GM20000 (cell line): ENCODE data around the gene DNAJC7.

Experiments
- DNase-seq: peaks from one replicate; pipeline ENCODE4 v3.0.0; 2012; ENCODE audit warnings: low spot score
- TF ChIP-seq, protein P1 (sequence below): IDR thresholded peaks from 2 replicates; pipeline ENCODE4 v1.5.1; 2012; ENCODE audit warnings: mild to moderate bottlenecking, control low read depth; ENCODE audit errors: extremely low read depth, missing control alignments

The DNAJC7 gene

GRCh38 chr17:42058063-42058462 lies 40.8 kb upstream of the DNAJC7 start:
- DNase-seq = no peak
- TF ChIP-seq, protein P1, sequence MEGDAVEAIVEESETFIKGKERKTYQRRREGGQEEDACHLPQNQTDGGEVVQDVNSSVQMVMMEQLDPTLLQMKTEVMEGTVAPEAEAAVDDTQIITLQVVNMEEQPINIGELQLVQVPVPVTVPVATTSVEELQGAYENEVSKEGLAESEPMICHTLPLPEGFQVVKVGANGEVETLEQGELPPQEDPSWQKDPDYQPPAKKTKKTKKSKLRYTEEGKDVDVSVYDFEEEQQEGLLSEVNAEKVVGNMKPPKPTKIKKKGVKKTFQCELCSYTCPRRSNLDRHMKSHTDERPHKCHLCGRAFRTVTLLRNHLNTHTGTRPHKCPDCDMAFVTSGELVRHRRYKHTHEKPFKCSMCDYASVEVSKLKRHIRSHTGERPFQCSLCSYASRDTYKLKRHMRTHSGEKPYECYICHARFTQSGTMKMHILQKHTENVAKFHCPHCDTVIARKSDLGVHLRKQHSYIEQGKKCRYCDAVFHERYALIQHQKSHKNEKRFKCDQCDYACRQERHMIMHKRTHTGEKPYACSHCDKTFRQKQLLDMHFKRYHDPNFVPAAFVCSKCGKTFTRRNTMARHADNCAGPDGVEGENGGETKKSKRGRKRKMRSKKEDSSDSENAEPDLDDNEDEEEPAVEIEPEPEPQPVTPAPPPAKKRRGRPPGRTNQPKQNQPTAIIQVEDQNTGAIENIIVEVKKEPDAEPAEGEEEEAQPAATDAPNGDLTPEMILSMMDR = no peak

DNA sequence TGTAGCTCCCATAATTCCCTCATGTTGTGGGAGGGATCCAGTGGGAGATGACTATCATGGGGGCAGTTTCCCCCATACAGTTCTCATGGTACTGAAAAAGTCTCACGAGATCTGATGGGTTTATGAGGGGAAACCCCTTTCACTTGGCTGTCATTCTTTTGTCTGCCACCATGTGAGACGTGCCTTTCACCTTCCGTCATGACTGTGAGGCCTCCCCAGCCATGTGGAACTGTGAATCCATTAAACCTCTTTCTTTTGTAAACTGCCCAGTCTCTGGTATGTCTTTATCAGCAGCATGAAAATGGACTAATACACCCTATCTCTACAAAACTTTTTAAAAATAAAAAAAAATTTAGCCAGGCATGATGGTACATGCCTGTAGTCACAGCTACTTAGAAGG lies 39.4 kb upstream of the DNAJC7 start:
- no peak for DNase-seq
- TF ChIP-seq, protein P1 = no peak

DNA sequence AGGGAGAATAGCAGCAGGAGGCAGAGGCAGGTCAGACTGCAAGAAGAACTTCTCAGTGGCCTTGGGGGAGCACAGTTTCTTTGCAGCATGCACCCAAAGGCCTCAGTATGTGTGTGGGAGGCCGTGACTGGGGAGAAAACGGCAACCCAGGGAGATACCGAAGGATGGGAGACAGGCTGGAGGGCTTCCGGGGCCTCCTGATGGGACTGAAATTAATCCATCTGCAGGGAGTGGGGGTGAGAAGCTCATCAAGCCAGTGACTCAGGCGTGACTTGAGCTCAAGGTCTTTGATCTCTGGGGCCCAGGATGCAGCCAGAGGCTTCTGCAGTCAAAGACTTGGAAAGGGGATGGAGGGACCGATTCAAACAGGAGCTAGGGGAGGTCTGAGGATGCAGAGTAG lies 38.3 kb upstream of the DNAJC7 start:
- no peak for DNase-seq
- TF ChIP-seq, protein P1 = no peak

DNA sequence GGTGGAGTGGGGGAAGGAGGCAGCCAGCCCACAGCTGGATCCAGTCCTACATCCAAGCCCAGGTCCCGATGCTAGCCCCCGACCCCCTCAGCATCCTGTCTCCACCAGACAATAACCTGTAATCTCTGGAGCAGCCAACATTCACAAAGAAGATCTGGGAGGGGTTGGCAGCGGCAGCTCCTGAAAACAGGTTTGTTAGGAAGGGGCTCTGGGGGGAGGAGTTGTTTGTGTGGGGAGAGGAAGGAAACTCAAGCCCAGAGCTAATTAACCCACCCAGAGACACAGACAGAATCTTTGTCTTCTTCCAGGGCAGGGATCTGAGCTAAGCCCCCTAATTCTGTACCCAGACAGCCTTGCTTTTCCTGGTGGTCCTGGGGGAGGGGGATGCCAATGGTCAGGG lies 37.8 kb upstream of the DNAJC7 start:
- TF ChIP-seq, protein P1 = no peak
- no peak for DNase-seq

DNA sequence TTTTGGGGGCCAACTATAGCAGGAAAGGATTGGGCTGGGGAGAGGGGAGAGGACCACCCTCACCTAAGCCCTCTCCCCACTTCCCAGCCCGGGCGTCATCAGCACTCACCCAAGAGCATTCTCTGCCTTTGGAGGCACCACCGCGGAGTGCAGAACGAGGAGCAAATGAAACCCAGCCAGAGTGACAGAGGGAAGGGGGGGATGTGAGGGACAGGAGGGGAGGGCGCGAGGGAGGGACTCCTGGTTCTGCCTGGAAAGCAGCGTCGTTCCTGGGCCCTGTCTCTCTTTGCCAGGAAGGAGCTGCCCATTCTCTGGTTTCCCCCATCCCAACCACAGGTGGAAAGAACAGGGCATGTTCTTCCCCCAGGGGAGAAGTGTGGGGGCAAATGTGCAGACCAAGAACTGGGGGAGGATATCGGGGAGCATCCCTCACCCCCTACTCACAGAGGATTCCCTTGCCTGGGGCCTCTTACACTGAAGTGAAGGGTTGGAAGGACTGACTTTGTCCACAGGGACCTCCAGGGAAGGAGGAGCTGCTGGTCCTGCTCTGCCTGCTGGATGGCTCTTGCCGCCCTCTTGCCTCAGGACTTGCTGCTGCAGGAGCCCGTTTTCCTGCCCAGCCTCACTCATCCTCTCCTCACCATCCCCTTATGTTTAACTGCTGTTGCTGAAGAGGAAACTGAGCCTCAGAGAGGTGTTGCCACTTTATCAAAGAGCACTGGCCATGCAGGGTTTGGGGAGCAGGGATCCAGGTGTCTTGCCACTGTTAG lies 36.7 kb upstream of the DNAJC7 start:
- no peak for DNase-seq
- TF ChIP-seq, protein P1 = no peak

- no peak for DNase-seq
- TF ChIP-seq, protein P1 = no peak
Observed at GRCh38 chr17:42052346-42052877, 35.2 kb upstream of the DNAJC7 start.

- no peak for DNase-seq
- TF ChIP-seq, protein P1 = no peak
Observed at GRCh38 chr17:42051645-42052044, 34.4 kb upstream of the DNAJC7 start.
